ENCODE data around the gene ISM2. TPM values are rescaled to one million over a fixed set of nuclear protein-coding genes. Genes with fewer than 3 reads are reported as not detected.

ISM2 gene
- under 0.01 and 0.11 TPM in 2 replicates for total RNA-seq

GRCh38 chr14:77498120-77498979, at the start of gene ISM2:
TSS of gene ISM2 (minus strand) at chr14:77498816. CDS start at chr14:77498793, 23 bp downstream.

GRCh38 chr14:77457522-77458248, 40.9 kb downstream of the ISM2 start, which contains the start of the genes AHSA1 and VIPAS39:
TSS of gene AHSA1 (plus strand) at chr14:77458093. CDS start at chr14:77458190, 97 bp downstream.
TSS of gene VIPAS39 (minus strand) at chr14:77457601. CDS start at chr14:77454102, 3,499 bp downstream.

Other genes with a start within 250 kb of the ISM2 start
- not detected in 2 replicates for gene NGB, start 227.6 kb downstream of the ISM2 start, total RNA-seq
- 12.9 and 16.4 TPM in 2 replicates for gene POMT2, start 177.9 kb downstream of the ISM2 start, total RNA-seq
- gene GSTZ1, start 177.8 kb downstream of the ISM2 start, total RNA-seq, result 30.7 and 32.5 TPM in 2 replicates
- 8.9 and 11.6 TPM in 2 replicates for gene TMED8, start 121.7 kb downstream of the ISM2 start, total RNA-seq
- gene SAMD15, start 121.4 kb downstream of the ISM2 start, total RNA-seq, result 2.2 and 3.0 TPM in 2 replicates
- gene NOXRED1, start 75.3 kb downstream of the ISM2 start, total RNA-seq, result 0.22 and 0.25 TPM in 2 replicates
- gene VIPAS39, start 41.2 kb downstream of the ISM2 start, total RNA-seq, result 26.7 and 30.4 TPM in 2 replicates
- gene AHSA1, start 40.7 kb downstream of the ISM2 start, total RNA-seq, result 121 and 154 TPM in 2 replicates
- 59.3 and 60.2 TPM in 2 replicates for gene SPTLC2, start 117.8 kb upstream of the ISM2 start, total RNA-seq
- gene ALKBH1, start 209.2 kb upstream of the ISM2 start, total RNA-seq, result 8.4 and 12.5 TPM in 2 replicates
- 147 and 234 TPM in 2 replicates for gene SLIRP, start 209.3 kb upstream of the ISM2 start, total RNA-seq

Data from uterine smooth muscle cell (primary cell).